Osteoblast (primary cell): ENCODE data around the gene OAS1. TPM values are rescaled to one million over a fixed set of nuclear protein-coding genes. Genes with fewer than 3 reads are reported as not detected.
"Not testable (repeated sequence)": the region's sequence is repeated elsewhere in the genome, so short reads cannot be mapped to it uniquely, and the experiment has no call there.

Experiments
- DNase-seq: peaks from one replicate; pipeline ENCODE4 v3.0.0; 2011; ENCODE audit warnings: low spot score, mixed read lengths; ENCODE audit not compliant: insufficient read length; ENCODE audit errors: missing footprints
- H2AFZ ChIP-seq: 2 replicates; pipeline ENCODE4 v1.6.0; 2011; ENCODE audit warnings: mild to moderate bottlenecking, low read length
- H3K27ac ChIP-seq: 2 replicates; pipeline ENCODE4 v1.5.1; 2011; ENCODE audit warnings: mild to moderate bottlenecking, low read depth, low read length, moderate library complexity
- H3K27me3 ChIP-seq: 2 replicates; pipeline ENCODE4 v1.6.0; 2012; ENCODE audit warnings: mild to moderate bottlenecking, control low read depth, inconsistent platforms, low read length, moderate library complexity; ENCODE audit not compliant: insufficient read depth
- H3K36me3 ChIP-seq: 2 replicates; pipeline ENCODE4 v1.5.1; 2011; ENCODE audit warnings: mild to moderate bottlenecking, low read length, control low read depth, moderate library complexity; ENCODE audit not compliant: insufficient read depth
- H3K4me1 ChIP-seq: 2 replicates; pipeline ENCODE4 v1.5.1; 2011; ENCODE audit warnings: mild to moderate bottlenecking, low read length, control low read depth, moderate library complexity; ENCODE audit not compliant: insufficient read depth
- H3K4me2 ChIP-seq: 2 replicates; pipeline ENCODE4 v1.6.0; 2011; ENCODE audit warnings: mild to moderate bottlenecking, low read length; ENCODE audit not compliant: insufficient read depth
- H3K4me3 ChIP-seq: fragments of 200-600 bp; sonication (generic); 3 replicates; pipeline ENCODE4 v1.5.1; 2012; ENCODE audit warnings: mild to moderate bottlenecking, low read length, inconsistent platforms; ENCODE audit not compliant: insufficient read depth
- H3K79me2 ChIP-seq: 2 replicates; pipeline ENCODE4 v1.6.0; 2012; ENCODE audit warnings: mild to moderate bottlenecking, low read length, control low read depth, inconsistent platforms; ENCODE audit not compliant: insufficient read depth
- H3K9me3 ChIP-seq: 2 replicates; pipeline ENCODE4 v1.5.1; 2011; ENCODE audit warnings: low read depth, low read length, control low read depth
- H4K20me1 ChIP-seq: 2 replicates; pipeline ENCODE4 v1.6.0; 2012; ENCODE audit warnings: mild to moderate bottlenecking, low read length, control low read depth; ENCODE audit not compliant: insufficient read depth
- CTCF ChIP-seq: IDR thresholded peaks from 2 replicates; pipeline ENCODE4 v1.5.1; 2011; ENCODE audit warnings: mild to moderate bottlenecking, low read depth, low read length, moderate library complexity; ENCODE audit errors: extremely low read depth
- total RNA-seq: library from RNA; depleted of rRNA; stranded (reverse); fragments of >200 nt; gene quantifications from 2 replicates; pipeline ENCODE4 v1.2.3, GENCODE V29; 2012

The OAS1 gene
- total RNA-seq, 1 donor = 3.6 TPM

GRCh38 chr12:112950701-112951100 lies 43.9 kb downstream of the OAS1 start:
- H3K79me2 ChIP-seq = no peaks in the 10 kb centered on the region
- no peak overlapping the region for H3K4me2 ChIP-seq
- no peaks in the 10 kb centered on the region for H3K9me3 ChIP-seq
- no peaks in the 10 kb centered on the region for H4K20me1 ChIP-seq
- H3K36me3 ChIP-seq = no peaks in the 10 kb centered on the region
- TF ChIP-seq CTCF = no peak
- no peak overlapping the region for H3K27ac ChIP-seq
- H2AFZ ChIP-seq = no peak overlapping the region
- H3K4me3 ChIP-seq = no peak overlapping the region
- no peaks in the 10 kb centered on the region for H3K4me1 ChIP-seq
- no peaks in the 10 kb centered on the region for H3K27me3 ChIP-seq
- no peak for DNase-seq

DNA sequence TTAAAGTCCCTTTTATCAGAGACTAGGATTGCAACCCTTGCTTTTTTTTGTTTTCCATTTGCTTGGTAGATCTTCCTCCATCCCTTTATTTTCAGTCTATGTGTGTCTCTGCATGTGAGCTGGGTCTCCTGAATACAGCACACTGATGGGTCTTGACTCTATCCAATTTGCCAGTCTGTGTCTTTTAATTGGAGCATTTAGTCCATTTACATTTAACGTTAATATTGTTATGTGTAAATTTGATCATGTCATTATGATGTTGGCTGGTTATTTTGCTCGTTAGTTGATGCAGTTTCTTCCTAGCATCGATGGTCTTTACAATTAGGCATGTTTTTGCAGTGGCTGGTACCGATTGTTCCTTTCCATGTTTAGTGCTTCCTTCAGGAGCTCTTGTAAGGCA lies 50.4 kb downstream of the OAS1 start:
- H3K79me2 ChIP-seq, H3K9me3 ChIP-seq, H3K4me3 ChIP-seq, H2AFZ ChIP-seq, H3K27ac ChIP-seq, H3K36me3 ChIP-seq, H3K27me3 ChIP-seq, DNase-seq, H3K4me1 ChIP-seq, H4K20me1 ChIP-seq, H3K4me2 ChIP-seq: not testable (repeated sequence)

GRCh38 chr12:112961074-112961473 lies 54.3 kb downstream of the OAS1 start:
- Histone ChIP-seq H2AFZ (no peak overlapping the region), H3K4me3 (no peak overlapping the region), H4K20me1 (no peaks in the 10 kb centered on the region), H3K27ac (no peak overlapping the region), H3K9me3 (no peaks in the 10 kb centered on the region), H3K27me3 (no peaks in the 10 kb centered on the region), H3K4me1 (no peaks in the 10 kb centered on the region), H3K79me2 (no peaks in the 10 kb centered on the region), H3K4me2 (no peak overlapping the region), H3K36me3 (no peaks in the 10 kb centered on the region)
- no peak for TF ChIP-seq CTCF
- no peak for DNase-seq

GRCh38 chr12:112961536-112961935 lies 54.8 kb downstream of the OAS1 start:
- H4K20me1 ChIP-seq = no peaks in the 10 kb centered on the region
- no peak overlapping the region for H3K27ac ChIP-seq
- H3K36me3 ChIP-seq = no peaks in the 10 kb centered on the region
- H3K4me2 ChIP-seq = no peak overlapping the region
- no peaks in the 10 kb centered on the region for H3K4me1 ChIP-seq
- no peaks in the 10 kb centered on the region for H3K27me3 ChIP-seq
- TF ChIP-seq CTCF = no peak
- H3K79me2 ChIP-seq = no peaks in the 10 kb centered on the region
- no peaks in the 10 kb centered on the region for H3K9me3 ChIP-seq
- H2AFZ ChIP-seq = no peak overlapping the region
- no peak overlapping the region for H3K4me3 ChIP-seq
- no peak for DNase-seq

DNA sequence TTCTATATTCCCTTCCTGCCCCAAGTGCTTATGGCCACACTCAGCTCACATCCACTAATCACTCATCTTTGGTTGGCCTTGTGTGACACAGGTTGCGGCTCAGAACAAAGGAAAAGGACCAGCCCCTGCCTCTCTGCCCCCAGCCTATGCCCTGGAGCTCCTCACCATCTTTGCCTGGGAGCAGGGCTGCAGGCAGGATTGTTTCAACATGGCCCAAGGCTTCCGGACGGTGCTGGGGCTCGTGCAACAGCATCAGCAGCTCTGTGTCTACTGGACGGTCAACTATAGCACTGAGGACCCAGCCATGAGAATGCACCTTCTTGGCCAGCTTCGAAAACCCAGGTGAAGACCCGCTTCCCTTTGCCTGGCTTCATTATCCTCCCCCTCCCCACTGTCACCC lies 55.8 kb downstream of the OAS1 start:
- no peak for DNase-seq
- H2AFZ ChIP-seq = no peak overlapping the region
- no peaks in the 10 kb centered on the region for H3K27me3 ChIP-seq
- no peaks in the 10 kb centered on the region for H3K4me1 ChIP-seq
- H3K36me3 ChIP-seq = no peaks in the 10 kb centered on the region
- no peak for TF ChIP-seq CTCF
- H3K9me3 ChIP-seq = no peaks in the 10 kb centered on the region
- no peaks in the 10 kb centered on the region for H4K20me1 ChIP-seq
- H3K4me2 ChIP-seq = no peak overlapping the region
- H3K4me3 ChIP-seq = no peak overlapping the region
- H3K27ac ChIP-seq = no peak overlapping the region
- H3K79me2 ChIP-seq = no peaks in the 10 kb centered on the region
